GM23338 (cell line): ENCODE measurements around the gene CDH4.

Experiments used
- CREB1 ChIP-seq: fragments of 250-450 bp; sonication (Bioruptor Pico); IDR thresholded peaks from 2 replicates; pipeline ENCODE4 v1.5.0; 2020; ENCODE audit warnings: low read depth, mild to moderate bottlenecking, moderate library complexity
- ETS1 ChIP-seq: IDR thresholded peaks from 2 replicates; pipeline ENCODE4 v1.6.1; 2016; ENCODE audit warnings: antibody characterized with exemption
- EZH2 ChIP-seq: fragments of 200-600 bp; sonication (generic); IDR thresholded peaks from one replicate; pipeline ENCODE4 v1.8.0; 2017; ENCODE audit warnings: antibody characterized with exemption, mild to moderate bottlenecking, low read depth; ENCODE audit not compliant: unreplicated experiment
- EZH2phosphoT487 ChIP-seq: fragments of 200-600 bp; sonication (generic); IDR thresholded peaks from one replicate; pipeline ENCODE4 v1.8.1; 2018; ENCODE audit warnings: antibody characterized with exemption; ENCODE audit not compliant: unreplicated experiment
- JUNB ChIP-seq: IDR thresholded peaks from one replicate; pipeline ENCODE4 v1.6.1; 2016; ENCODE audit warnings: antibody characterized with exemption; ENCODE audit not compliant: unreplicated experiment
- POLR2AphosphoS5 ChIP-seq: IDR thresholded peaks from 2 replicates; pipeline ENCODE4 v1.6.1; 2016; ENCODE audit warnings: antibody characterized with exemption, low read depth
- REST ChIP-seq: IDR thresholded peaks from one replicate; pipeline ENCODE4 v1.6.1; 2018; ENCODE audit warnings: antibody characterized with exemption; ENCODE audit not compliant: unreplicated experiment
- ZNF114 ChIP-seq: fragments of 250-450 bp; sonication (Bioruptor Pico); IDR thresholded peaks from 2 replicates; pipeline ENCODE4 v1.5.0; 2020; ENCODE audit warnings: mild to moderate bottlenecking, moderate library complexity
- TF ChIP-seq, protein P1 (sequence below), 2 experiments: fragments of 200-600 bp in 1 of 2; sonication (generic) in 1 of 2; conservative IDR thresholded peaks; 2 replicates each; pipeline versions ENCODE4 v1.5.1 to v1.6.1; 2016 to 2017; ENCODE audit warnings: antibody characterized with exemption in 2 of 2, low read depth in 2 of 2, mild to moderate bottlenecking in 2 of 2, moderate library complexity in 1 of 2

- TF ChIP-seq, protein P1, sequence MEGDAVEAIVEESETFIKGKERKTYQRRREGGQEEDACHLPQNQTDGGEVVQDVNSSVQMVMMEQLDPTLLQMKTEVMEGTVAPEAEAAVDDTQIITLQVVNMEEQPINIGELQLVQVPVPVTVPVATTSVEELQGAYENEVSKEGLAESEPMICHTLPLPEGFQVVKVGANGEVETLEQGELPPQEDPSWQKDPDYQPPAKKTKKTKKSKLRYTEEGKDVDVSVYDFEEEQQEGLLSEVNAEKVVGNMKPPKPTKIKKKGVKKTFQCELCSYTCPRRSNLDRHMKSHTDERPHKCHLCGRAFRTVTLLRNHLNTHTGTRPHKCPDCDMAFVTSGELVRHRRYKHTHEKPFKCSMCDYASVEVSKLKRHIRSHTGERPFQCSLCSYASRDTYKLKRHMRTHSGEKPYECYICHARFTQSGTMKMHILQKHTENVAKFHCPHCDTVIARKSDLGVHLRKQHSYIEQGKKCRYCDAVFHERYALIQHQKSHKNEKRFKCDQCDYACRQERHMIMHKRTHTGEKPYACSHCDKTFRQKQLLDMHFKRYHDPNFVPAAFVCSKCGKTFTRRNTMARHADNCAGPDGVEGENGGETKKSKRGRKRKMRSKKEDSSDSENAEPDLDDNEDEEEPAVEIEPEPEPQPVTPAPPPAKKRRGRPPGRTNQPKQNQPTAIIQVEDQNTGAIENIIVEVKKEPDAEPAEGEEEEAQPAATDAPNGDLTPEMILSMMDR (conservative IDR thresholded peaks at IDR 0.05; ENCODE audit: low read depth in 2 of 2), result peak; percentile 26 to 33; a peak in 3 of 4 replicates
- TF ChIP-seq POLR2AphosphoS5, result no peak
- TF ChIP-seq EZH2, result no peak
- no peak for TF ChIP-seq CREB1 (CRISPR knock-in tag)
- TF ChIP-seq REST, result no peak
- no peak for TF ChIP-seq EZH2phosphoT487
- no peak for TF ChIP-seq ZNF114 (CRISPR knock-in tag)
- no peak for TF ChIP-seq JUNB
- TF ChIP-seq ETS1, result no peak
Observed at GRCh38 chr20:61662226-61662967, 410.3 kb downstream of the CDH4 start.
